ENCODE results near the gene ACOX3. TPM values are rescaled to one million over a fixed set of nuclear protein-coding genes. Genes with fewer than 3 reads are reported as not detected.

ACOX3 gene
- total and polyA plus RNA-seq, 2 of the 8 experiments (the other 6 are each of a cell fraction or from before 2014, with no cell fraction given), result 2.5 to 9.9 TPM

DNA sequence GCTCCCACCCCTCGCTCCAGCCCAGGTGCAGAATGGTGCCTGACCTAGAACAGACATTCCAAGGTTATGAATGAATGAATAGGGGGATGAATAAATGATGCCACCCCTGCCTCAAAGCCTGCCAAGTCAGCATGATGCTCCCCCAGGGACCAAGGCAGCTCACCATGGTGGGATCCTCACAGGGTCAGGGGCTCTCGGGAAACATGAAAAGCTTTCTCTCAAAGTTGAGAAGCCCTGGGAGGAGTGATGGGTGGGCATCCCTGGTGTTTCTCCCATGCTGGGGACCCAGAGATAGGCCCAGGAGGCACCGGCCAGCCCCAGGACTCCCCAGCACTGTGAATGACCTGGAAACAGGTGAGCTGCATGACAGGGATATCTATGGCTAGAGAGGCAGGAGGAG is 112.1 kb downstream of the ACOX3 start:
- POLR2A ChIA-PET (ENCODE audit: partially characterized antibody), result no interaction called here
- TF ChIP-seq SP4 (IDR thresholded peaks at IDR 0.05; ENCODE audit: low read length), result no peak
- no peak for TF ChIP-seq GTF2F1 (IDR thresholded peaks at IDR 0.05; ENCODE audit: borderline replicate concordance, low read depth, low read length)
- no peak for TF ChIP-seq RBBP5 (IDR thresholded peaks at IDR 0.05; ENCODE audit: borderline replicate concordance, low read depth, low read length)
- TF ChIP-seq CTBP2 (IDR thresholded peaks at IDR 0.05; ENCODE audit: borderline replicate concordance, insufficient read depth, insufficient read length, low read length), result no peak
- no peak for TF ChIP-seq MAFK (IDR thresholded peaks at IDR 0.05; ENCODE audit: low read depth, low read length)
- TF ChIP-seq, protein P1, sequence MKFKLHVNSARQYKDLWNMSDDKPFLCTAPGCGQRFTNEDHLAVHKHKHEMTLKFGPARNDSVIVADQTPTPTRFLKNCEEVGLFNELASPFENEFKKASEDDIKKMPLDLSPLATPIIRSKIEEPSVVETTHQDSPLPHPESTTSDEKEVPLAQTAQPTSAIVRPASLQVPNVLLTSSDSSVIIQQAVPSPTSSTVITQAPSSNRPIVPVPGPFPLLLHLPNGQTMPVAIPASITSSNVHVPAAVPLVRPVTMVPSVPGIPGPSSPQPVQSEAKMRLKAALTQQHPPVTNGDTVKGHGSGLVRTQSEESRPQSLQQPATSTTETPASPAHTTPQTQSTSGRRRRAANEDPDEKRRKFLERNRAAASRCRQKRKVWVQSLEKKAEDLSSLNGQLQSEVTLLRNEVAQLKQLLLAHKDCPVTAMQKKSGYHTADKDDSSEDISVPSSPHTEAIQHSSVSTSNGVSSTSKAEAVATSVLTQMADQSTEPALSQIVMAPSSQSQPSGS (IDR thresholded peaks at IDR 0.05; ENCODE audit: low read length), result no peak
- TF ChIP-seq CHD1 (IDR thresholded peaks at IDR 0.05; ENCODE audit: low read depth, low read length), result no peak
- no peak for TF ChIP-seq TEAD4 (IDR thresholded peaks at IDR 0.05; ENCODE audit: low read depth, low read length)
- no peak for TF ChIP-seq EZH2 (IDR thresholded peaks at IDR 0.05; ENCODE audit: low read depth, low read length, severe bottlenecking)
- no peak for TF ChIP-seq TAF1 (IDR thresholded peaks at IDR 0.05; ENCODE audit: low read depth, low read length)
- TF ChIP-seq, protein P2, sequence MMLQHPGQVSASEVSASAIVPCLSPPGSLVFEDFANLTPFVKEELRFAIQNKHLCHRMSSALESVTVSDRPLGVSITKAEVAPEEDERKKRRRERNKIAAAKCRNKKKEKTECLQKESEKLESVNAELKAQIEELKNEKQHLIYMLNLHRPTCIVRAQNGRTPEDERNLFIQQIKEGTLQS (IDR thresholded peaks at IDR 0.05; ENCODE audit: insufficient read depth, low read depth, low read length), result no peak
- no peak for TF ChIP-seq SP1 (IDR thresholded peaks at IDR 0.05; ENCODE audit: low read depth, low read length)
- no peak for TF ChIP-seq POLR2AphosphoS5 (IDR thresholded peaks at IDR 0.05; ENCODE audit: low read depth, low read length)

More for the DNA sequence above, 112.1 kb downstream of the ACOX3 start:
- Histone ChIP-seq H3K27ac (ENCODE audit: low read depth, low read length) (no peak overlapping the region), H4K8ac (ENCODE audit: extremely low read depth, insufficient read depth, low read length) (no peak overlapping the region), H3K56ac (replicated peaks; ENCODE audit: insufficient read length, low read depth, low read length) (no peak overlapping the region), H3K18ac (ENCODE audit: extremely low read depth, low read length) (no peak overlapping the region), H3K36me3 (ENCODE audit: control insufficient read depth in 2 of 4, insufficient read depth in 4 of 4, low read length in 3 of 4) (no peaks in the 10 kb centered on the region), H3K79me2 (ENCODE audit: control insufficient read depth in 1 of 2, insufficient read depth in 2 of 2, low read length in 2 of 2) (no peaks in the 10 kb centered on the region), H3K4me1 (replicated peaks in 1 of 4; ENCODE audit: control insufficient read depth in 3 of 4, insufficient read depth in 4 of 4, low read length in 3 of 4) (no peaks in the 10 kb centered on the region), H3K27me3 (replicated peaks in 1 of 4; ENCODE audit: control insufficient read depth in 3 of 4, extremely low read depth in 1 of 4, insufficient read depth in 3 of 4, low read length in 3 of 4) (no peaks in the 10 kb centered on the region), H3K79me1 (ENCODE audit: low read depth, low read length) (no peaks in the 10 kb centered on the region), H2BK120ac (replicated peaks; ENCODE audit: low read depth, low read length) (no peak overlapping the region), H2BK15ac (ENCODE audit: low read length) (no peak overlapping the region), H3K14ac (ENCODE audit: insufficient read length) (no peak overlapping the region), H3K4me2 (ENCODE audit: insufficient read depth in 1 of 2, low read depth in 2 of 2, low read length in 2 of 2) (no peak overlapping the region), H2BK20ac (ENCODE audit: low read length) (no peak overlapping the region), H2AK5ac (ENCODE audit: low read depth, low read length) (no peak overlapping the region), H4K20me1 (replicated peaks in 1 of 2; ENCODE audit: control insufficient read depth in 1 of 2, insufficient read depth in 2 of 2, low read length in 2 of 2) (no peaks in the 10 kb centered on the region), H2BK5ac (ENCODE audit: low read depth, low read length) (no peak overlapping the region), H2AFZ (ENCODE audit: low read length) (no peak overlapping the region), H3K4me3 (ENCODE audit: extremely low read depth in 1 of 4, insufficient read depth in 2 of 4, low read depth in 3 of 4, low read length in 4 of 4) (no peak overlapping the region), H3K9ac (replicated peaks in 1 of 4; ENCODE audit: extremely low read depth in 1 of 4, low read depth in 3 of 4, low read length in 3 of 4) (no peak overlapping the region), H3K23ac (ENCODE audit: insufficient read length) (no peak overlapping the region), H2BK12ac (ENCODE audit: low read depth, low read length) (no peak overlapping the region), H3K9me3 (ENCODE audit: insufficient read depth in 2 of 2, low read depth in 1 of 2, low read length in 1 of 2) (no peaks in the 10 kb centered on the region; a peak in 2 of 4 replicates), H4K5ac (ENCODE audit: insufficient read length, low read depth, low read length) (no peak overlapping the region), H4K91ac (replicated peaks; ENCODE audit: insufficient read length, low read length) (no peak overlapping the region), H3K4ac (replicated peaks; ENCODE audit: insufficient read length, low read depth, low read length) (no peak overlapping the region), H3K23me2 (ENCODE audit: low read depth, low read length) (no peaks in the 10 kb centered on the region)
- CTCF ChIA-PET (ENCODE audit: partially characterized antibody), result interaction anchor here (0.7 to 2.0 kb wide), 5 partner anchors 8 to 86 kb away, joined by 3 to 10 read pairs (median 5); no protein-coding TSS in a partner anchor
- WGBS, 2 experiments (ENCODE audit: extremely low coverage in 1 of 2, insufficient coverage in 1 of 2, insufficient read length in 1 of 2, insufficient replicate concordance in 2 of 2, low coverage in 1 of 2, low lambda C conversion rate in 2 of 2, missing lambda C conversion rate in 1 of 2), result 88% methylated on average over 3 of the region's 3 CpGs; no CpG with 5 or more reads in 1 of the 2 experiments
- no peak for DNase-seq (ENCODE audit: low read depth in 1 of 2, low spot score in 2 of 2)
- no peak for FAIRE-seq
